Pancreas (tissue), 10 donors: Measurements from ENCODE around the gene DHRSX. TPM values are rescaled to one million over a fixed set of nuclear protein-coding genes. Genes with fewer than 3 reads are reported as not detected.
"Not testable (repeated sequence)": the region's sequence is repeated elsewhere in the genome, so short reads cannot be mapped to it uniquely, and the experiment has no call there.

Experiments used
- ATAC-seq, 4 donors: fragments of 200-7000 bp; cut with Tn5 transposase; one replicate each; pipeline versions ENCODE4 v1.8.0 to v1.9.1; 2020; ENCODE audit warnings: mild to moderate bottlenecking in 4 of 4, moderate library complexity in 4 of 4
- DNase-seq, 6 donors: peaks; one replicate each; pipeline ENCODE4 v3.0.0-alpha.2; 2020
- FAIRE-seq: peaks from 2 replicates; lab custom pipeline; 2012; peaks lifted over from hg19 to GRCh38; lab: Jason Lieb, UNC
- H3K27ac ChIP-seq, 4 donors: fragments of 200-600 bp; sonication (generic); 1 replicate in 3 of 4; 2 replicates in 1 of 4; pipeline versions ENCODE4 v1.5.0 to v1.8.0; 2020
- H3K27me3 ChIP-seq, 4 donors: fragments of 200-600 bp; one replicate each; pipeline ENCODE4 v1.8.0; 2021
- H3K36me3 ChIP-seq, 3 donors: fragments of 200-600 bp; sonication (generic) in 1 of 3; one replicate each; pipeline versions ENCODE4 v1.5.0 to v1.8.0; 2020 to 2021
- H3K4me1 ChIP-seq, 3 donors: fragments of 200-600 bp; one replicate each; pipeline ENCODE4 v1.8.0; 2021
- H3K4me3 ChIP-seq, 4 donors: fragments of 200-600 bp; sonication (generic) in 2 of 4; one replicate each; pipeline versions ENCODE4 v1.5.0 to v1.8.0; 2020 to 2021
- H3K9me3 ChIP-seq, 4 donors: fragments of 200-600 bp; one replicate each; pipeline ENCODE4 v1.8.0; 2021
- WGBS, 2 donors: extraction: QIAGEN DNeasy Blood & Tissue Kit; methylation state at CpG; one replicate each; pipeline ENCODE4 v1.1.7; 2013; 5-methylcytosine and 5-hydroxymethylcytosine counted together
- intact Hi-C, 3 donors: fragments of 100-400 bp; cut with DNase I; formaldehyde crosslinking; loops; one replicate each; pipeline versions ENCODE4 v1.11.1 to v1.14.2; 2022
- polyA plus RNA-seq, 2 donors: library from polyadenylated mRNA; stranded (reverse); fragments of 200-250 nt; gene quantifications; one replicate each; pipeline ENCODE4 v1.2.3, GENCODE V29; 2013
- total RNA-seq, 6 donors: library from RNA; stranded (reverse); fragmentation: NEBNext Ultra II Directional in 4 of 6; extraction: Animal tissue kit (Norgen Biotek cat#: 25700) in 4 of 6; gene quantifications; one replicate each; pipeline versions ENCODE4 v1.2.1 to v1.2.4, GENCODE V29; 2021 to 2023
- TF ChIP-seq, protein P1 (sequence below), 4 donors: fragments of 200-600 bp; sonication (generic) in 3 of 4; IDR thresholded peaks; one replicate each; pipeline versions ENCODE4 v1.5.0 to v1.8.0; 2021; ENCODE audit warnings: antibody characterized with exemption in 4 of 4
- donor health status: healthy with polysubstance abuse.
- donor health status: DM: no; HTN: no; CAD: no; lungs with moderate emphysema.
- donor health status: DM: no; HTN: no; CAD: no.
- donor health status: control.
- donor health status: control.
- donor health status: Bipolar disorder and iron deficiency.
- donor health status: DM: yes; HTN: yes; CAD: no.
- donor health status: DM: no; HTN: no; CAD: no.
- donor health status: DM: no; HTN: no; CAD: no.
- donor health status: DM: yes; HTN: yes; CAD: no.

The DHRSX gene
- total and polyA plus RNA-seq, 8 donors = 8.1 to 26.5 (median 17.2) TPM

GRCh38 chrX:2539586-2539985, 38.8 kb upstream of the DHRSX start:
- H3K4me1 ChIP-seq = peaks cover 0 to 10% (median 9%) of the 10 kb centered on the region in 3 donors
- ATAC-seq = no peak
- H3K9me3 ChIP-seq = no peaks in the 10 kb centered on the region
- no peaks in the 10 kb centered on the region for H3K27me3 ChIP-seq
- no peak overlapping the region for H3K4me3 ChIP-seq
- no peak for DNase-seq
- intact Hi-C loops = no loop called here
- 40 to 58% methylated on average over 3 of the region's 3 CpGs for WGBS, 2 donors
- no peak overlapping the region for H3K27ac ChIP-seq
- no peak for FAIRE-seq
- TF ChIP-seq, protein P1, sequence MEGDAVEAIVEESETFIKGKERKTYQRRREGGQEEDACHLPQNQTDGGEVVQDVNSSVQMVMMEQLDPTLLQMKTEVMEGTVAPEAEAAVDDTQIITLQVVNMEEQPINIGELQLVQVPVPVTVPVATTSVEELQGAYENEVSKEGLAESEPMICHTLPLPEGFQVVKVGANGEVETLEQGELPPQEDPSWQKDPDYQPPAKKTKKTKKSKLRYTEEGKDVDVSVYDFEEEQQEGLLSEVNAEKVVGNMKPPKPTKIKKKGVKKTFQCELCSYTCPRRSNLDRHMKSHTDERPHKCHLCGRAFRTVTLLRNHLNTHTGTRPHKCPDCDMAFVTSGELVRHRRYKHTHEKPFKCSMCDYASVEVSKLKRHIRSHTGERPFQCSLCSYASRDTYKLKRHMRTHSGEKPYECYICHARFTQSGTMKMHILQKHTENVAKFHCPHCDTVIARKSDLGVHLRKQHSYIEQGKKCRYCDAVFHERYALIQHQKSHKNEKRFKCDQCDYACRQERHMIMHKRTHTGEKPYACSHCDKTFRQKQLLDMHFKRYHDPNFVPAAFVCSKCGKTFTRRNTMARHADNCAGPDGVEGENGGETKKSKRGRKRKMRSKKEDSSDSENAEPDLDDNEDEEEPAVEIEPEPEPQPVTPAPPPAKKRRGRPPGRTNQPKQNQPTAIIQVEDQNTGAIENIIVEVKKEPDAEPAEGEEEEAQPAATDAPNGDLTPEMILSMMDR (IDR thresholded peaks at IDR 0.05) = no peak
- H3K36me3 ChIP-seq = no peaks in the 10 kb centered on the region

- intact Hi-C loops = no loop called here
- no peaks in the 10 kb centered on the region for H3K9me3 ChIP-seq
- 59 to 63% methylated on average over 15 of the region's 15 CpGs for WGBS, 2 donors
- ATAC-seq (no peak), DNase-seq (no peak), FAIRE-seq (no peak)
- no peak overlapping the region for H3K4me3 ChIP-seq
- no peaks in the 10 kb centered on the region for H3K36me3 ChIP-seq
- H3K4me1 ChIP-seq = peaks cover 0 to 6% (median 3%) of the 10 kb centered on the region in 3 donors
- no peak overlapping the region for H3K27ac ChIP-seq
- H3K27me3 ChIP-seq = no peaks in the 10 kb centered on the region
- TF ChIP-seq, protein P1 (IDR thresholded peaks at IDR 0.05) = no peak
Measured at GRCh38 chrX:2538031-2538757, 37.4 kb upstream of the DHRSX start.

GRCh38 chrX:2536974-2537373, 36.2 kb upstream of the DHRSX start:
- 72 to 85% methylated on average over 5 of the region's 5 CpGs for WGBS, 2 donors
- no peak for FAIRE-seq
- no peak overlapping the region for H3K27ac ChIP-seq
- no peaks in the 10 kb centered on the region for H3K27me3 ChIP-seq
- no peaks in the 10 kb centered on the region for H3K36me3 ChIP-seq
- ATAC-seq = no peak
- intact Hi-C loops = no loop called here
- no peak overlapping the region for H3K4me3 ChIP-seq
- TF ChIP-seq, protein P1 (IDR thresholded peaks at IDR 0.05) = no peak
- no peaks in the 10 kb centered on the region for H3K4me1 ChIP-seq
- no peak for DNase-seq
- H3K9me3 ChIP-seq = no peaks in the 10 kb centered on the region

GRCh38 chrX:2536141-2536540, 35.4 kb upstream of the DHRSX start:
- ATAC-seq (no peak), FAIRE-seq (no peak), DNase-seq (no peak)
- H3K9me3 ChIP-seq = no peaks in the 10 kb centered on the region
- no peaks in the 10 kb centered on the region for H3K4me1 ChIP-seq
- no peaks in the 10 kb centered on the region for H3K27me3 ChIP-seq
- H3K4me3 ChIP-seq = no peak overlapping the region
- H3K27ac ChIP-seq = no peak overlapping the region
- TF ChIP-seq, protein P1 (IDR thresholded peaks at IDR 0.05) = no peak
- no peaks in the 10 kb centered on the region for H3K36me3 ChIP-seq
- 82 to 88% methylated on average over 7 of the region's 7 CpGs for WGBS, 2 donors
- intact Hi-C loops = no loop called here

DNA sequence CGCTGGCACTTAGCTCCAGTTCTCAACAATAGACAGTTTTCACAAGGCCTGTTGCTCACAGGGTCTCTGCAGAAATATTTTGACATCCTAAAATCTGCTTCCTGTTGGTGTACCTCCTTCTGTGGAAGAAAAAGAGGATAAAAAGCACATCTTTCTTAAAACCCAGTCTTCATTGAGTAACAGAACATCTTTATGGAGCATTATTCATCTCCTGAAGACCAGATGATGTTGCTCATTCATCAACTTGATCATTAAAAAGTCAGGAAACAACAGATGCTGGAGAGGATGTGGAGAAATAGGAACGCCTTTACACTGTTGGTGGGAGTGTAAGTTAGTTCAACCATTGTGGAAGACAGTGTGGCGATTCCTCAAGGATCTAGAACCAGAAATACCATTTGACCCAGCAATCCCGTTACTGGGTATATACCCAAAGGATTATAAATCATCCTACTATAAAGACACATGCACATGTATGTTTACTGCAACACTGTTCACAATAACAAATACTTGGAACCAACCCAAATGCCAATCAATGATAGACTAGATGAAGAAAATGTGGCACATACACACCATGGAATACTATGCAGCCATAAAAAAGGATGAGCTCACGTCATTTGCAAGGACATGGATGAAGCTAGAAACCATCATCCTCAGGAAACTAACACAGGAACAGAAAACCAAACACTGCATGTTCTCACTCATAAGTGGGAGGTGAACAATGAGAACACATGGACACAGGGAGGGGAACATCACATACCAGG, 33.7 kb upstream of the DHRSX start:
- H3K9me3 ChIP-seq, DNase-seq, H3K4me1 ChIP-seq, H3K4me3 ChIP-seq, intact Hi-C loops, H3K27me3 ChIP-seq, H3K27ac ChIP-seq, H3K36me3 ChIP-seq, ATAC-seq, FAIRE-seq: not testable (repeated sequence)
- WGBS, 2 donors = 63 to 67% methylated on average over 5 of the region's 5 CpGs
